NB4 (cell line): ENCODE results near the gene CHCHD2.

ENCODE experiments used
- CTCF ChIP-seq: IDR thresholded peaks from one replicate; pipeline ENCODE4 v1.5.1; 2012; ENCODE audit warnings: low read depth, low read length
- MAX ChIP-seq: IDR thresholded peaks from 2 replicates; pipeline ENCODE4 v1.6.1; 2011; ENCODE audit warnings: low read depth, low read length
- MYC ChIP-seq: IDR thresholded peaks from 2 replicates; pipeline ENCODE4 v1.6.1; 2011; ENCODE audit warnings: low read depth, low read length
- POLR2A ChIP-seq: IDR thresholded peaks from 2 replicates; pipeline ENCODE4 v1.6.1; 2011; ENCODE audit warnings: mild to moderate bottlenecking; ENCODE audit not compliant: insufficient read length; ENCODE audit errors: extremely low read depth

GRCh38 chr7:56077681-56078080 lies 28.6 kb downstream of the CHCHD2 start:
- TF ChIP-seq CTCF = no peak
- no peak for TF ChIP-seq MYC
- TF ChIP-seq POLR2A = no peak
- TF ChIP-seq MAX = no peak
